ENCODE data around the gene DUSP6. TPM values are rescaled to one million over a fixed set of nuclear protein-coding genes. Genes with fewer than 3 reads are reported as not detected.

DUSP6 gene
- total and polyA plus RNA-seq, 2 of the 13 experiments (the other 11 are each of a cell fraction or from before 2014, with no cell fraction given): 40.9 to 161 TPM

DNA sequence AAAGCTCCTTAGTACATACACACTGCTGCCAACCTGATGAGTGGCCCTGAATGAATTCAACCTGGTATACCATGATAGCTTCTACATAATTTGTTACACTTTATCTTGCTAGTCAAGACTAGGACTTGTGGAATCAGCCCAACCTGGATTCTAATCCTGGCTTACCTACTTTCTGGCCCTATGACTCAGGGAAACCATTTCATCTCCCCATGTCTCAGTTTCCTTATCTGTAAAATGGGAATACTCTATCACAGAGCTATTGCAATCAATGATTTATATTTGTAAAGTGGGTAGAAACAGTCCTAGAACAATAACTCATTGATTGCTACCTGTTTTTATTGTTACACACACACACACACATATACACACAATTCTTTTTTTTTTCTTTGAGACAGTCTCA is 6.5 kb upstream of the DUSP6 start:
- in situ Hi-C loops (cut with HindIII; ENCODE audit: extremely low pct_ligation_motif_present, low pct_unique_long_range_greater_than_20kb): loop anchor here (5.0 kb wide), 1 partner anchor 98 kb away; no protein-coding TSS in a partner anchor
- CTCF ChIA-PET (ENCODE audit: low intra/inter-chr PET ratio, low total read pairs): no interaction called here
- H3K79me2 ChIP-seq (ENCODE audit: insufficient read depth, low read length): peaks cover 23% of the 10 kb centered on the region

DNA sequence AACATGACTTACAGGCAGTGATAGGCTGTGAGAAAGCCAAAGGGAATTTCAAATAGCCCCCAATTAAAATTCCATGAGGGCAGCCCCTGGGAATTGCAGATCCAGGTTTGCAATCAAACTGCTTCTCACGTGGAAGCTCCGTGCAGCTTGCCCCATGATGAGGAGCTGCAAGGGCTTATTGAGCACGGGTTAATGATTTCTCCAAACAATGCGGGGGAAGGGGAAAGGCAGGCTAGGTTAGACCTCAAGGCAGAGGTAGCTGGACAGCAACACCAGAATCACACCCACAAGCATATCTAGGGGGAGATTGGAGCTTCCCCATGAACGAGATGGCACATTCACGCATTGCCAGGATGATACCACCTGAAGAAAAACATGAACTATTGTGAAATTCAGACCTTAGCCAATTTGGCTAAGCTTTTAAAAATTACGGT is 5.0 kb upstream of the DUSP6 start:
- H2AFZ ChIP-seq (ENCODE audit: low read length): no peak overlapping the region
- H3K4me3 ChIP-seq (replicated peaks in 1 of 3; ENCODE audit: insufficient read depth in 1 of 3, low read depth in 2 of 3, low read length in 3 of 3): peak overlapping the region in 1 of 3 experiments; percentile 20; a peak in 1 of 6 replicates
- H3K9ac ChIP-seq (ENCODE audit: insufficient read depth, low read depth, low read length): peak overlapping the region; percentile 42
- DNase-seq (ENCODE audit: low spot score) (peak; percentile 72), FAIRE-seq (peak; percentile 85), ATAC-seq (no peak)
- H3K36me3 ChIP-seq (replicated peaks in 1 of 2; ENCODE audit: control insufficient read depth in 1 of 2, insufficient read depth in 2 of 2, low read length in 2 of 2): no peaks in the 10 kb centered on the region
- in situ Hi-C loops (cut with HindIII; ENCODE audit: extremely low pct_ligation_motif_present, low pct_unique_long_range_greater_than_20kb) (loop anchor here (5.0 kb wide), 1 partner anchor 100 kb away; no protein-coding TSS in a partner anchor), intact Hi-C loops (cut with micrococcal nuclease; ENCODE audit: unreplicated experiment) (loop anchor here (1.0 to 10.0 kb wide), 3 partner anchors 104 to 347 kb away; partner anchors contain the start of gene ATP2B1)
- H3K4me1 ChIP-seq (ENCODE audit: insufficient read depth, low read length): peaks cover 72% of the 10 kb centered on the region
- H3K9me3 ChIP-seq (ENCODE audit: low read length): no peaks in the 10 kb centered on the region
- no peaks in the 10 kb centered on the region; a peak in 1 of 5 replicates for H3K27me3 ChIP-seq (ENCODE audit: control insufficient read depth in 1 of 2, insufficient read depth in 2 of 2, low read length in 2 of 2)
- ChIA-PET CTCF (ENCODE audit: low intra/inter-chr PET ratio, low total read pairs) (no interaction called here), POLR2A (interaction anchor here (1.0 to 10.6 kb wide), 4 partner anchors 11 to 34 kb away, joined by 4 to 430 read pairs (median 8); no protein-coding TSS in a partner anchor)
- peaks cover 23% of the 10 kb centered on the region for H3K79me2 ChIP-seq (ENCODE audit: insufficient read depth, low read length)
- no TSS peak for BruUV-seq (replicated peaks)
- no peaks in the 10 kb centered on the region for H4K20me1 ChIP-seq (ENCODE audit: insufficient read depth, low read length)
- peak overlapping the region; percentile 99 for H3K27ac ChIP-seq (ENCODE audit: extremely low read length, insufficient read depth, low read length)
- peak overlapping the region; percentile 94 for H3K4me2 ChIP-seq (ENCODE audit: low read depth, low read length)
- WGBS (ENCODE audit: low lambda C conversion rate): 5% methylated on average over 7 of the region's 7 CpGs
- TF ChIP-seq SKI (IDR thresholded peaks at IDR 0.05; ENCODE audit: partially characterized antibody) (no peak), THAP7 (CRISPR knock-in tag; IDR thresholded peaks at IDR 0.05) (no peak), TBP (CRISPR knock-in tag; IDR thresholded peaks at IDR 0.05) (no peak), MXD4 (CRISPR knock-in tag; IDR thresholded peaks at IDR 0.05) (peak; percentile 28; the same call in 1 of the 2 replicates), ZNF670 (CRISPR knock-in tag; IDR thresholded peaks at IDR 0.05; ENCODE audit: borderline replicate concordance) (no peak), ZNF724P (CRISPR knock-in tag; IDR thresholded peaks at IDR 0.05; ENCODE audit: borderline replicate concordance) (no peak), ZNF121 (CRISPR knock-in tag; IDR thresholded peaks at IDR 0.05) (0 out of 2 replicates have a peak, but pooled peaks have one; percentile 12), FOXJ3 (CRISPR knock-in tag; IDR thresholded peaks at IDR 0.05; ENCODE audit: borderline replicate concordance) (peak; percentile 41; the same call in 1 of the 2 replicates), RAD21 (CRISPR knock-in tag; IDR thresholded peaks at IDR 0.05) (peak; percentile 21; the same call in 1 of the 2 replicates)
- TF ChIP-seq, protein P1, sequence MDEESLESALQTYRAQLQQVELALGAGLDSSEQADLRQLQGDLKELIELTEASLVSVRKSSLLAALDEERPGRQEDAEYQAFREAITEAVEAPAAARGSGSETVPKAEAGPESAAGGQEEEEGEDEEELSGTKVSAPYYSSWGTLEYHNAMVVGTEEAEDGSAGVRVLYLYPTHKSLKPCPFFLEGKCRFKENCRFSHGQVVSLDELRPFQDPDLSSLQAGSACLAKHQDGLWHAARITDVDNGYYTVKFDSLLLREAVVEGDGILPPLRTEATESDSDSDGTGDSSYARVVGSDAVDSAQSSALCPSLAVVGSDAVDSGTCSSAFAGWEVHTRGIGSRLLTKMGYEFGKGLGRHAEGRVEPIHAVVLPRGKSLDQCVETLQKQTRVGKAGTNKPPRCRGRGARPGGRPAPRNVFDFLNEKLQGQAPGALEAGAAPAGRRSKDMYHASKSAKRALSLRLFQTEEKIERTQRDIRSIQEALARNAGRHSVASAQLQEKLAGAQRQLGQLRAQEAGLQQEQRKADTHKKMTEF (CRISPR knock-in tag; IDR thresholded peaks at IDR 0.05): peak; percentile 63; the same call in 1 of the 2 replicates
- TF ChIP-seq, protein P2, sequence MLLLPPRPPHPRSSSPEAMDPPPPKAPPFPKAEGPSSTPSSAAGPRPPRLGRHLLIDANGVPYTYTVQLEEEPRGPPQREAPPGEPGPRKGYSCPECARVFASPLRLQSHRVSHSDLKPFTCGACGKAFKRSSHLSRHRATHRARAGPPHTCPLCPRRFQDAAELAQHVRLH (CRISPR knock-in tag; IDR thresholded peaks at IDR 0.05; ENCODE audit: borderline replicate concordance, low read depth): 0 out of 2 replicates have a peak, but pooled peaks have one; percentile 62
- TF ChIP-seq, protein P3, sequence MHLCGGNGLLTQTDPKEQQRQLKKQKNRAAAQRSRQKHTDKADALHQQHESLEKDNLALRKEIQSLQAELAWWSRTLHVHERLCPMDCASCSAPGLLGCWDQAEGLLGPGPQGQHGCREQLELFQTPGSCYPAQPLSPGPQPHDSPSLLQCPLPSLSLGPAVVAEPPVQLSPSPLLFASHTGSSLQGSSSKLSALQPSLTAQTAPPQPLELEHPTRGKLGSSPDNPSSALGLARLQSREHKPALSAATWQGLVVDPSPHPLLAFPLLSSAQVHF (CRISPR knock-in tag; IDR thresholded peaks at IDR 0.05): no peak

More for the DNA sequence above, 6.5 kb upstream of the DUSP6 start:
- FAIRE-seq (no peak), DNase-seq (ENCODE audit: low spot score) (no peak), ATAC-seq (no peak)
- Histone ChIP-seq H3K4me2 (ENCODE audit: low read depth, low read length) (no peak overlapping the region), H3K27ac (ENCODE audit: extremely low read length, insufficient read depth, low read length) (no peak overlapping the region), H2AFZ (ENCODE audit: low read length) (no peak overlapping the region), H3K27me3 (ENCODE audit: control insufficient read depth in 1 of 2, insufficient read depth in 2 of 2, low read length in 2 of 2) (no peaks in the 10 kb centered on the region; a peak in 1 of 5 replicates), H3K36me3 (replicated peaks in 1 of 2; ENCODE audit: control insufficient read depth in 1 of 2, insufficient read depth in 2 of 2, low read length in 2 of 2) (no peaks in the 10 kb centered on the region), H3K4me1 (ENCODE audit: insufficient read depth, low read length) (peaks cover 82% of the 10 kb centered on the region), H3K4me3 (replicated peaks in 1 of 3; ENCODE audit: insufficient read depth in 1 of 3, low read depth in 2 of 3, low read length in 3 of 3) (no peak overlapping the region), H4K20me1 (ENCODE audit: insufficient read depth, low read length) (no peaks in the 10 kb centered on the region), H3K9me3 (ENCODE audit: low read length) (no peaks in the 10 kb centered on the region), H3K9ac (ENCODE audit: insufficient read depth, low read depth, low read length) (no peak overlapping the region)
- intact Hi-C loops (cut with micrococcal nuclease; ENCODE audit: unreplicated experiment): loop anchor here (1.0 to 10.0 kb wide), 3 partner anchors 16 to 346 kb away; partner anchors contain the start of gene ATP2B1
- BruUV-seq (replicated peaks): no TSS peak
- POLR2A ChIA-PET: interaction anchor here (1.7 to 10.6 kb wide), 3 partner anchors 12 to 20 kb away, joined by 4 to 430 read pairs (median 7); no protein-coding TSS in a partner anchor
- peak; percentile 91 for TF ChIP-seq ZNF629 (CRISPR knock-in tag; conservative IDR thresholded peaks at IDR 0.05)
- TF ChIP-seq BRCA1 (CRISPR knock-in tag; IDR thresholded peaks at IDR 0.05): no peak
- TF ChIP-seq SPEN (CRISPR knock-in tag; IDR thresholded peaks at IDR 0.05; ENCODE audit: low read depth): no peak
- TF ChIP-seq SALL2 (CRISPR knock-in tag; IDR thresholded peaks at IDR 0.05): no peak
- 0 out of 2 replicates have a peak, but pooled peaks have one; percentile 46 for TF ChIP-seq ADNP (CRISPR knock-in tag; IDR thresholded peaks at IDR 0.05)
- peak; percentile 68; the same call in 1 of the 2 replicates for TF ChIP-seq KDM1A (CRISPR knock-in tag; IDR thresholded peaks at IDR 0.05)
- TF ChIP-seq ZMYM3 (CRISPR knock-in tag; IDR thresholded peaks at IDR 0.05): peak; percentile 43; the same call in 1 of the 2 replicates
